ENCODE results near the gene CREB3L1. TPM values are rescaled to one million over a fixed set of nuclear protein-coding genes. Genes with fewer than 3 reads are reported as not detected.

The CREB3L1 gene
- total RNA-seq, 1 experiment from 2014 or later = 1.1 TPM

- DNase-seq = no peak
- intact Hi-C loops (cut with micrococcal nuclease) = loop anchor here (2.0 to 5.0 kb wide), 2 partner anchors 23 to 117 kb away; no protein-coding TSS in a partner anchor
- H3F3A ChIP-seq (ENCODE audit: low read length, unreplicated experiment) = no peaks in the 10 kb centered on the region
- no peaks in the 10 kb centered on the region for H3K27me3 ChIP-seq (ENCODE audit: low read length)
- no peak overlapping the region for H2AFZ ChIP-seq (ENCODE audit: low read length)
- no peak overlapping the region for H3K9ac ChIP-seq (ENCODE audit: low read length)
- H4K20me1 ChIP-seq (ENCODE audit: low read length) = no peaks in the 10 kb centered on the region
- ChIA-PET CTCF (no interaction called here), POLR2A (ENCODE audit: unreplicated experiment) (interaction anchor here (0.5 kb wide), 1 partner anchor 28 kb away, joined by 7 read pairs; no protein-coding TSS in a partner anchor)
- no TSS peak for BruUV-seq (replicated peaks)
- no peaks in the 10 kb centered on the region for H3K36me3 ChIP-seq (ENCODE audit: low read depth, low read length)
- H3K4me1 ChIP-seq (ENCODE audit: insufficient read depth, low read length) = peaks cover 24% of the 10 kb centered on the region
- H3K27ac ChIP-seq (ENCODE audit: low read length) = no peak overlapping the region
- no peak for TF ChIP-seq EZH2phosphoT487 (IDR thresholded peaks at IDR 0.05; ENCODE audit: borderline replicate concordance, low read length)
- TF ChIP-seq CTCF (conservative IDR thresholded peaks at IDR 0.05; ENCODE audit: low read depth, low read length) = no peak
- no peak for TF ChIP-seq EZH2 (IDR thresholded peaks at IDR 0.05; ENCODE audit: low read length, unreplicated experiment)
- H3K4me2 ChIP-seq (ENCODE audit: low read length) = no peak overlapping the region
- no peak overlapping the region for H3K4me3 ChIP-seq (ENCODE audit: low read length)
- H3K9me3 ChIP-seq (ENCODE audit: low read length) = no peaks in the 10 kb centered on the region
- no peaks in the 10 kb centered on the region for H3K9me2 ChIP-seq (replicated peaks; ENCODE audit: low read length)
- no peaks in the 10 kb centered on the region for H3K79me2 ChIP-seq (ENCODE audit: low read length)
- no peak for ATAC-seq
These were observed 27.3 kb upstream of the CREB3L1 start for GRCh38 chr11:46249938-46250744.

DNA sequence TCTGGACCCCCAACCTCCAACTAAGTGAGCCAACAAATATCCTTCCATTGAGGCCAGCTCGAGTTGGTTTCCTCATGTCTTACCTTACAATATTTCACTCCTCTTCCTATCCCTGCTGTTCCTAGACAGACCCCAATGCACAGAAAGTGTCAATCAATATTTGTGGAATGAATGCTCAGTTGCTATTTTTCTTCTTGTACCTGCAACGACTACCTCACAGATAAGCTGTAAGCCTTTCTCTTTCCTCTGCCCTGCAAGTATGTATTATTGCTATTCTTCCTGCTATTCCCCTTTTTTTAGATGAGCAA is 26.8 kb upstream of the CREB3L1 start:
- Histone ChIP-seq H4K20me1 (ENCODE audit: low read length) (no peaks in the 10 kb centered on the region), H3K27ac (ENCODE audit: low read length) (no peak overlapping the region), H3K9me3 (ENCODE audit: low read length) (no peaks in the 10 kb centered on the region), H3K4me2 (ENCODE audit: low read length) (no peak overlapping the region), H3K4me1 (ENCODE audit: insufficient read depth, low read length) (peaks cover 24% of the 10 kb centered on the region), H3K4me3 (ENCODE audit: low read length) (no peak overlapping the region), H3K9me2 (replicated peaks; ENCODE audit: low read length) (no peaks in the 10 kb centered on the region), H3F3A (ENCODE audit: low read length, unreplicated experiment) (no peaks in the 10 kb centered on the region), H3K9ac (ENCODE audit: low read length) (no peak overlapping the region), H2AFZ (ENCODE audit: low read length) (no peak overlapping the region), H3K36me3 (ENCODE audit: low read depth, low read length) (no peaks in the 10 kb centered on the region), H3K79me2 (ENCODE audit: low read length) (no peaks in the 10 kb centered on the region), H3K27me3 (ENCODE audit: low read length) (no peaks in the 10 kb centered on the region)
- ChIA-PET CTCF (no interaction called here), POLR2A (ENCODE audit: unreplicated experiment) (no interaction called here)
- no peak for TF ChIP-seq EZH2 (IDR thresholded peaks at IDR 0.05; ENCODE audit: low read length, unreplicated experiment)
- no peak for TF ChIP-seq CTCF (conservative IDR thresholded peaks at IDR 0.05; ENCODE audit: low read depth, low read length)
- no TSS peak for BruUV-seq (replicated peaks)
- no peak for DNase-seq
- intact Hi-C loops (cut with micrococcal nuclease) = no loop called here
- ATAC-seq = no peak

DNA sequence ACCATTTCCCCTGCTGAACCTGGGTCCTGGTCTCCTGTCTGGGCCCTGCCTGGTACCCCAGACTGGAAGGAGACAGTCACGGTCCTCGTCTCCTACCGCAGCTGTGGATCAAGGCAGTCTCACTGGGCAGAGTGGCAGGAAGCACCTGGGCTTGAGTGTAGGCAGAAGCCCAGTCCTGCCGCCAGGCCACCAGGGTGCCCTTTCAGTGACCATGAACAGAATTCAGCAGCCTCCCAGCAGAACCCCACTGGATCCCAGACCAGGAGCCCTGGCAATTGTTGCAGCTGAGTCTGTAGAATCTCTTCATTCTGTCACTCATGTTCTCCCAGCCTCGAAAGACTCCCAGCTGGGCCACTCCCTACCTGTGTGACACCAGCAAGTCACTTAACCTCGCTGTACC is 25.5 kb upstream of the CREB3L1 start:
- peaks cover 22% of the 10 kb centered on the region for H3K4me1 ChIP-seq (ENCODE audit: insufficient read depth, low read length)
- H3F3A ChIP-seq (ENCODE audit: low read length, unreplicated experiment) = no peaks in the 10 kb centered on the region
- H3K27me3 ChIP-seq (ENCODE audit: low read length) = no peaks in the 10 kb centered on the region
- H2AFZ ChIP-seq (ENCODE audit: low read length) = no peak overlapping the region
- H3K9me3 ChIP-seq (ENCODE audit: low read length) = no peaks in the 10 kb centered on the region
- no peaks in the 10 kb centered on the region for H3K79me2 ChIP-seq (ENCODE audit: low read length)
- DNase-seq (no peak), ATAC-seq (no peak)
- no peak overlapping the region for H3K4me2 ChIP-seq (ENCODE audit: low read length)
- H4K20me1 ChIP-seq (ENCODE audit: low read length) = no peaks in the 10 kb centered on the region
- no peak overlapping the region for H3K27ac ChIP-seq (ENCODE audit: low read length)
- no peaks in the 10 kb centered on the region for H3K36me3 ChIP-seq (ENCODE audit: low read depth, low read length)
- ChIA-PET CTCF (no interaction called here), POLR2A (ENCODE audit: unreplicated experiment) (no interaction called here)
- H3K4me3 ChIP-seq (ENCODE audit: low read length) = no peak overlapping the region
- no peak overlapping the region for H3K9ac ChIP-seq (ENCODE audit: low read length)
- H3K9me2 ChIP-seq (replicated peaks; ENCODE audit: low read length) = no peaks in the 10 kb centered on the region
- no TSS peak for BruUV-seq (replicated peaks)
- intact Hi-C loops (cut with micrococcal nuclease) = no loop called here
- TF ChIP-seq CTCF (conservative IDR thresholded peaks at IDR 0.05; ENCODE audit: low read depth, low read length) (no peak), EZH2 (IDR thresholded peaks at IDR 0.05; ENCODE audit: low read length, unreplicated experiment) (no peak), EZH2phosphoT487 (IDR thresholded peaks at IDR 0.05; ENCODE audit: borderline replicate concordance, low read length) (no peak)
